H9 (cell line): ENCODE results near the gene BSDC1. TPM values are rescaled to one million over a fixed set of nuclear protein-coding genes. Genes with fewer than 3 reads are reported as not detected.

Experiments used
- DNase-seq: peaks from one replicate; pipeline ENCODE4 v3.0.0-alpha.2; 2017
- H2AFZ ChIP-seq: one replicate; pipeline ENCODE4 v1.6.1; 2013; ENCODE audit warnings: mild to moderate bottlenecking, low read length, control low read depth, moderate library complexity
- H2AK5ac ChIP-seq: 2 replicates; pipeline ENCODE4 v1.6.1; 2013; ENCODE audit warnings: low read length, control low read depth, mixed read lengths; ENCODE audit not compliant: insufficient read length
- H2BK120ac ChIP-seq: one replicate; pipeline ENCODE4 v1.6.1; 2013; ENCODE audit warnings: low read depth, mild to moderate bottlenecking, low read length, control low read depth, inconsistent platforms; ENCODE audit not compliant: poor library complexity, severe bottlenecking
- H2BK12ac ChIP-seq: 2 replicates; pipeline ENCODE4 v1.6.1; 2013; ENCODE audit warnings: low read length, control low read depth, mixed read lengths, low read depth; ENCODE audit not compliant: insufficient read length
- H2BK15ac ChIP-seq: 2 replicates; pipeline ENCODE4 v1.6.1; 2013; ENCODE audit warnings: low read depth, low read length, control low read depth
- H2BK20ac ChIP-seq: one replicate; pipeline ENCODE4 v1.6.1; 2013; ENCODE audit warnings: low read depth, mild to moderate bottlenecking, low read length, control low read depth, inconsistent platforms; ENCODE audit not compliant: poor library complexity, severe bottlenecking
- H2BK5ac ChIP-seq: 2 replicates; pipeline ENCODE4 v1.6.1; 2013; ENCODE audit warnings: low read length, control low read depth, mixed read lengths; ENCODE audit not compliant: insufficient read length
- H3K14ac ChIP-seq: 2 replicates; pipeline ENCODE4 v1.6.1; 2013; ENCODE audit warnings: low read length, control low read depth; ENCODE audit not compliant: insufficient read depth
- H3K18ac ChIP-seq: 2 replicates; pipeline ENCODE4 v1.6.1; 2013; ENCODE audit warnings: low read depth, mild to moderate bottlenecking, mixed read lengths, low read length, control low read depth; ENCODE audit not compliant: insufficient read length
- H3K23ac ChIP-seq: 2 replicates; pipeline ENCODE4 v1.6.1; 2013; ENCODE audit warnings: low read length, control low read depth, mixed read lengths, low read depth; ENCODE audit not compliant: insufficient read length
- H3K23me2 ChIP-seq: 2 replicates; pipeline ENCODE4 v1.6.1; 2013; ENCODE audit warnings: low read depth, mild to moderate bottlenecking, mixed read lengths, low read length, control low read depth; ENCODE audit not compliant: insufficient read length, poor library complexity, severe bottlenecking
- H3K27ac ChIP-seq: 2 replicates; pipeline ENCODE4 v1.5.1; 2013; ENCODE audit warnings: low read length, control low read depth, mixed read lengths, low read depth; ENCODE audit not compliant: insufficient read length
- H3K27me3 ChIP-seq: 2 replicates; pipeline ENCODE4 v1.6.1; 2013; ENCODE audit warnings: low read length, control low read depth, inconsistent platforms; ENCODE audit not compliant: insufficient read depth
- H3K4ac ChIP-seq: 2 replicates; pipeline ENCODE4 v1.6.1; 2013; ENCODE audit warnings: low read depth, mild to moderate bottlenecking, control low read depth, inconsistent platforms, low read length, moderate library complexity
- H3K4me1 ChIP-seq: 2 replicates; pipeline ENCODE4 v1.6.1; 2013; ENCODE audit warnings: low read length, control low read depth, inconsistent platforms; ENCODE audit not compliant: insufficient read depth
- H3K4me2 ChIP-seq: 2 replicates; pipeline ENCODE4 v1.6.1; 2013; ENCODE audit warnings: low read length, control low read depth, mixed read lengths; ENCODE audit not compliant: insufficient read length, insufficient read depth
- H3K56ac ChIP-seq: 2 replicates; pipeline ENCODE4 v1.6.1; 2013; ENCODE audit warnings: low read depth, mild to moderate bottlenecking, mixed read lengths, low read length, control low read depth; ENCODE audit not compliant: insufficient read length
- H3K79me1 ChIP-seq: 2 replicates; pipeline ENCODE4 v1.6.1; 2013; ENCODE audit warnings: low read depth, mild to moderate bottlenecking, moderate library complexity, low read length, control low read depth, inconsistent platforms; ENCODE audit not compliant: insufficient read depth, poor library complexity, severe bottlenecking
- H3K79me2 ChIP-seq: 2 replicates; pipeline ENCODE4 v1.6.1; 2013; ENCODE audit warnings: low read length, control low read depth, inconsistent platforms; ENCODE audit not compliant: insufficient read depth
- H3K9ac ChIP-seq: 2 replicates; pipeline ENCODE4 v1.6.1; 2013; ENCODE audit warnings: low read length, control low read depth, mixed read lengths; ENCODE audit not compliant: insufficient read length; ENCODE audit errors: extremely low read depth
- H3K9me3 ChIP-seq: one replicate; pipeline ENCODE4 v1.6.1; 2013; ENCODE audit warnings: low read depth, low read length, inconsistent platforms; ENCODE audit not compliant: control insufficient read depth
- H3T11ph ChIP-seq: one replicate; pipeline ENCODE4 v1.6.1; 2013; ENCODE audit warnings: mild to moderate bottlenecking, low read length, control low read depth, inconsistent platforms
- H4K20me1 ChIP-seq: one replicate; pipeline ENCODE4 v1.6.1; 2013; ENCODE audit not compliant: control insufficient read depth, insufficient read length, insufficient read depth
- H4K5ac ChIP-seq: 2 replicates; pipeline ENCODE4 v1.6.1; 2013; ENCODE audit warnings: low read depth, mild to moderate bottlenecking, mixed read lengths, low read length, control low read depth; ENCODE audit not compliant: insufficient read length
- H4K8ac ChIP-seq: replicated peaks from 2 replicates; pipeline ENCODE4 v1.6.1; 2013; ENCODE audit warnings: low read length, control low read depth, mixed read lengths, low read depth; ENCODE audit not compliant: insufficient read length
- H4K91ac ChIP-seq: 2 replicates; pipeline ENCODE4 v1.6.1; 2013; ENCODE audit warnings: low read depth, mild to moderate bottlenecking, moderate library complexity, mixed read lengths, low read length, control low read depth; ENCODE audit not compliant: insufficient read length
- H3K27ac Mint-ChIP-seq, 3 experiments: 2 replicates in 2 of 3; 3 replicates in 1 of 3; pipeline ENCODE4 v1.8.0; 2020 to 2021; ENCODE audit warnings: mixed read lengths in 3 of 3, mild to moderate bottlenecking in 1 of 3, moderate library complexity in 1 of 3
- H3K27me3 Mint-ChIP-seq: 2 replicates; pipeline ENCODE4 v1.8.0; 2021; ENCODE audit warnings: low read depth, mild to moderate bottlenecking, moderate library complexity, mixed read lengths
- H3K36me3 Mint-ChIP-seq, 3 experiments: 2 replicates in 2 of 3; 3 replicates in 1 of 3; pipeline ENCODE4 v1.8.0; 2020 to 2021; ENCODE audit warnings: low read depth in 3 of 3, mixed read lengths in 3 of 3; ENCODE audit not compliant: insufficient read depth in 1 of 3
- H3K4me1 Mint-ChIP-seq, 2 experiments: 2 replicates each; pipeline ENCODE4 v1.8.0; 2020; ENCODE audit warnings: mixed read lengths in 2 of 2
- H3K4me3 Mint-ChIP-seq, 2 experiments: 2 replicates in 1 of 2; 3 replicates in 1 of 2; pipeline ENCODE4 v1.8.0; 2020 to 2021; ENCODE audit warnings: mild to moderate bottlenecking in 2 of 2, mixed read lengths in 2 of 2, moderate library complexity in 1 of 2
- H3K9me3 Mint-ChIP-seq, 2 experiments: 2 replicates in 1 of 2; 3 replicates in 1 of 2; pipeline ENCODE4 v1.8.0; 2020; ENCODE audit warnings: mild to moderate bottlenecking in 2 of 2, mixed read lengths in 2 of 2, moderate library complexity in 1 of 2
- CTCF ChIP-seq: fragments of 200-600 bp; sonication (generic); conservative IDR thresholded peaks from 3 replicates; pipeline ENCODE4 v1.8.0; 2021; ENCODE audit warnings: antibody characterized with exemption, mild to moderate bottlenecking
- WGBS: extraction: QIAGEN DNeasy Blood & Tissue Kit; methylation state at CpG from one replicate; pipeline ENCODE4 v1.1.7; 2013; ENCODE audit warnings: missing lambda C conversion rate, low lambda C conversion rate, mixed read lengths; ENCODE audit not compliant: insufficient read length; ENCODE audit errors: extremely low coverage; 5-methylcytosine and 5-hydroxymethylcytosine counted together
- total RNA-seq: library from RNA; stranded (reverse); gene quantifications from 2 replicates; pipeline ENCODE4 v1.2.1, GENCODE V29; 2021

The BSDC1 gene
- total RNA-seq, 1 experiment from 2014 or later, result 52.6 TPM

- Histone ChIP-seq H4K91ac (no peak overlapping the region), H3K4me2 (no peak overlapping the region), H2BK120ac (no peak overlapping the region), H3K14ac (no peak overlapping the region), H3T11ph (no peak overlapping the region), H3K4ac (no peak overlapping the region), H3K4me1 (no peaks in the 10 kb centered on the region), H2AFZ (no peak overlapping the region), H3K9ac (no peak overlapping the region), H2BK20ac (no peak overlapping the region), H3K27me3 (no peaks in the 10 kb centered on the region), H3K79me1 (no peaks in the 10 kb centered on the region), H3K27ac (no peak overlapping the region), H3K18ac (no peak overlapping the region), H3K9me3 (peaks cover 16% of the 10 kb centered on the region), H2BK5ac (no peak overlapping the region), H4K5ac (no peak overlapping the region), H3K79me2 (no peaks in the 10 kb centered on the region), H2BK15ac (no peak overlapping the region), H3K56ac (no peak overlapping the region), H2AK5ac (no peak overlapping the region), H4K20me1 (no peaks in the 10 kb centered on the region), H4K8ac (no peak overlapping the region), H2BK12ac (peak overlapping the region; percentile 45), H3K23me2 (no peaks in the 10 kb centered on the region), H3K23ac (no peak overlapping the region)
- TF ChIP-seq CTCF, result no peak; the same call in 2 of the 3 replicates
- Mint-ChIP-seq H3K9me3 (peaks cover 44 to 45% of the 10 kb centered on the region in 2 experiments), H3K4me1 (peaks cover 3 to 10% of the 10 kb centered on the region in 2 experiments; a peak in 3 of 4 replicates), H3K27ac (no peak overlapping the region), H3K36me3 (peaks cover 22 to 55% (median 29%) of the 10 kb centered on the region in 3 experiments), H3K27me3 (peaks cover 7% of the 10 kb centered on the region), H3K4me3 (no peak overlapping the region)
- no peak for DNase-seq
- no CpG with 5 or more reads among the region's 8 CpGs for WGBS
Observed at GRCh38 chr1:32414186-32414886, 20.1 kb upstream of the BSDC1 start.
